Activated CD4-positive, alpha-beta T cell treated with anti-CD3 and anti-CD28 coated beads, Interleukin-2, amount 50 U/mL, for 24 hours (primary cell): Measurements from ENCODE around the gene GPC5.
"Not testable (repeated sequence)": the region's sequence is repeated elsewhere in the genome, so short reads cannot be mapped to it uniquely, and the experiment has no call there.

Experiments used
- DNase-seq, 2 donors: peaks; one replicate each; pipeline ENCODE4 v3.0.0-alpha.2; 2020; ENCODE audit warnings: low read depth in 1 of 2, low spot score in 1 of 2

GPC5 gene

GRCh38 chr13:92251671-92252210 is 853.3 kb downstream of the GPC5 start:
- no peak for DNase-seq

- no peak for DNase-seq
Observed at GRCh38 chr13:92255526-92255925, 857.1 kb downstream of the GPC5 start.

GRCh38 chr13:92256211-92256610 is 857.8 kb downstream of the GPC5 start:
- DNase-seq = no peak

GRCh38 chr13:92259046-92259445 is 860.6 kb downstream of the GPC5 start:
- DNase-seq = no peak

GRCh38 chr13:92259523-92259922 is 861.1 kb downstream of the GPC5 start:
- DNase-seq = no peak

- DNase-seq = no peak
Observed at GRCh38 chr13:92260363-92260762, 861.9 kb downstream of the GPC5 start.

- DNase-seq = no peak
Observed at GRCh38 chr13:92262100-92262788, 863.8 kb downstream of the GPC5 start.

- DNase-seq = no peak
Observed at GRCh38 chr13:92265408-92265807, 867.0 kb downstream of the GPC5 start.

GRCh38 chr13:92270990-92271389 is 872.6 kb downstream of the GPC5 start:
- no peak for DNase-seq

GRCh38 chr13:92272177-92272576 is 873.8 kb downstream of the GPC5 start:
- no peak for DNase-seq

- not testable (repeated sequence) for DNase-seq
Observed at GRCh38 chr13:92280986-92281385, 882.6 kb downstream of the GPC5 start.

GRCh38 chr13:92290718-92291307 is 892.4 kb downstream of the GPC5 start:
- DNase-seq = not testable (repeated sequence)

- DNase-seq = not testable (repeated sequence)
Observed at GRCh38 chr13:92294533-92294932, 896.1 kb downstream of the GPC5 start.

GRCh38 chr13:92296154-92296671 is 897.8 kb downstream of the GPC5 start:
- DNase-seq = not testable (repeated sequence)

- no peak for DNase-seq
Observed at GRCh38 chr13:92297971-92298942, 899.8 kb downstream of the GPC5 start.

GRCh38 chr13:92300651-92301050 is 902.2 kb downstream of the GPC5 start:
- DNase-seq = no peak

GRCh38 chr13:92303428-92303827 is 905.0 kb downstream of the GPC5 start:
- no peak for DNase-seq

GRCh38 chr13:92307752-92308151 is 909.3 kb downstream of the GPC5 start:
- no peak for DNase-seq

- DNase-seq = no peak
Observed at GRCh38 chr13:92312823-92313222, 914.4 kb downstream of the GPC5 start.

- DNase-seq = no peak
Observed at GRCh38 chr13:92313382-92313781, 915.0 kb downstream of the GPC5 start.

GRCh38 chr13:92315265-92315664 is 916.8 kb downstream of the GPC5 start:
- DNase-seq = no peak
